CD4-positive, alpha-beta T cell (primary cell): Measurements from ENCODE around the gene LEFTY1. TPM values are rescaled to one million over a fixed set of nuclear protein-coding genes. Genes with fewer than 3 reads are reported as not detected.
"Not testable (repeated sequence)": the region's sequence is repeated elsewhere in the genome, so short reads cannot be mapped to it uniquely, and the experiment has no call there.

ENCODE experiments used
- ATAC-seq: fragments of 200-7000 bp; cut with Tn5 transposase; one replicate; pipeline ENCODE4 v1.10.0; 2022; ENCODE audit warnings: mild to moderate bottlenecking; ENCODE audit not compliant: poor library complexity
- CTCF ChIA-PET: fragments of 350-600 bp; sonication (Branson Sonifier 250); formaldehyde crosslinking; loops from one replicate; lab custom pipeline; 2021; ENCODE audit warnings: antibody characterized with exemption, inconsistent platforms; lab: Charles Lee
- POLR2A ChIA-PET: fragments of 350-600 bp; sonication (Branson Sonifier 250); formaldehyde crosslinking; loops from one replicate; lab custom pipeline; 2021; ENCODE audit warnings: antibody characterized with exemption, inconsistent platforms; lab: Charles Lee
- DNase-seq, 14 experiments: peaks; one replicate each; pipeline ENCODE4 v3.0.0-alpha.2; 2013 to 2020; ENCODE audit warnings: mixed read lengths in 2 of 14
- H3K27ac ChIP-seq, 2 donors: one replicate each; pipeline versions ENCODE4 v1.5.1 to v1.7.0; 2013; ENCODE audit warnings: low read length in 2 of 2, low read depth in 1 of 2, mild to moderate bottlenecking in 1 of 2
- H3K27me3 ChIP-seq, 2 experiments: 1 replicate in 1 of 2; 2 replicates in 1 of 2; pipeline versions ENCODE4 v1.6.1 to v1.7.0; 2013; ENCODE audit warnings: low read length in 2 of 2, control low read depth in 1 of 2, mild to moderate bottlenecking in 1 of 2, moderate library complexity in 1 of 2; ENCODE audit not compliant: insufficient read depth in 2 of 2, control insufficient read depth in 1 of 2
- H3K36me3 ChIP-seq: one replicate; pipeline ENCODE4 v1.6.1; 2013; ENCODE audit warnings: low read length, control low read depth; ENCODE audit not compliant: insufficient read depth
- H3K4me1 ChIP-seq: one replicate; pipeline ENCODE4 v1.6.1; 2013; ENCODE audit warnings: low read length, control low read depth; ENCODE audit not compliant: insufficient read depth
- H3K4me3 ChIP-seq: one replicate; pipeline ENCODE4 v1.5.1; 2013; ENCODE audit warnings: mild to moderate bottlenecking, low read length, moderate library complexity
- H3K9me3 ChIP-seq, 2 experiments: 1 replicate in 1 of 2; 2 replicates in 1 of 2; pipeline versions ENCODE4 v1.6.1 to v1.7.0; 2013; ENCODE audit warnings: low read length in 2 of 2, mild to moderate bottlenecking in 2 of 2, control low read depth in 1 of 2, moderate library complexity in 1 of 2; ENCODE audit not compliant: control insufficient read depth in 1 of 2, insufficient read depth in 1 of 2
- H3K27ac Mint-ChIP-seq: one replicate; pipeline ENCODE4 v1.8.0; 2020; ENCODE audit warnings: mixed read lengths
- H3K27me3 Mint-ChIP-seq: one replicate; pipeline ENCODE4 v1.8.0; 2021; ENCODE audit warnings: mixed read lengths
- H3K36me3 Mint-ChIP-seq: one replicate; pipeline ENCODE4 v1.8.0; 2021; ENCODE audit warnings: low read depth, mixed read lengths
- H3K4me1 Mint-ChIP-seq: one replicate; pipeline ENCODE4 v1.8.0; 2021; ENCODE audit warnings: low read depth, mixed read lengths
- H3K4me3 Mint-ChIP-seq: one replicate; pipeline ENCODE4 v1.8.0; 2020; ENCODE audit warnings: mild to moderate bottlenecking, mixed read lengths
- H3K9me3 Mint-ChIP-seq: one replicate; pipeline ENCODE4 v1.8.0; 2020; ENCODE audit warnings: mixed read lengths
- intact Hi-C, 2 experiments: fragments of 100-400 bp; cut with DNase I in 1 of 2; cut with micrococcal nuclease in 1 of 2; formaldehyde crosslinking; loops; one replicate each; pipeline versions ENCODE4 v1.15.1 to v1.9.0; 2023 to 2025; cut with DNase I, micrococcal nuclease
- total RNA-seq, 174 experiments: library from RNA in 2 of 174; stranded (reverse) in 2 of 174; gene quantifications; one replicate each; pipeline ENCODE4 v1.2.3 and lab custom pipeline; 2021 to 2026
- TF ChIP-seq, protein P1 (sequence below): fragments of 200-600 bp; IDR thresholded peaks from one replicate; pipeline ENCODE4 v1.8.0; 2022; ENCODE audit warnings: antibody characterized with exemption, mild to moderate bottlenecking

The LEFTY1 gene
- total RNA-seq, 2 experiments from 2014 or later = not detected

DNA sequence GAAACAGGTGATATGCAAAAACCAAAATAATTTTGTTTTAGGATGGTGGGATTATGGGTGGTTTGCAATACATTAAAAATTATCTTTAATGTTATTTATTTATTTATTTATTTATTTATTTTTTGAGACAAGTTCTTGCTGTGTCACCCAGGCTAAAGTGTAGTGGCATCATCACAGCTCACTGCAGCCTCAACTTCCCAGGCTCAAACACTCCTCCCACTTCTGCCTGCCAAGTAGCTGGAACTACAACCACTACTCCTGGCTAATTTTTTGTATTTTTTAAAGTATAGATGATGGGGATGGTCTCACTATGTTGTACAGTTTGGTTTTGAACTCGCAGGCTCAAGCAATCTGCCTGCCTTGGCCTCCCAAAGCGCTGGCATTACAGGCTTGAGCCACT, 41.6 kb upstream of the LEFTY1 start:
- CTCF ChIA-PET = interaction anchor here (1.2 kb wide), 1 partner anchor 456 kb away, joined by 3 read pairs; no protein-coding TSS in a partner anchor
- Histone ChIP-seq H3K9me3 (no peaks in the 10 kb centered on the region), H3K27me3 (no peaks in the 10 kb centered on the region), H3K27ac (no peak overlapping the region), H3K4me1 (peaks cover 31% of the 10 kb centered on the region), H3K36me3 (no peaks in the 10 kb centered on the region), H3K4me3 (no peak overlapping the region)
- no peak for ATAC-seq
- TF ChIP-seq, protein P1, sequence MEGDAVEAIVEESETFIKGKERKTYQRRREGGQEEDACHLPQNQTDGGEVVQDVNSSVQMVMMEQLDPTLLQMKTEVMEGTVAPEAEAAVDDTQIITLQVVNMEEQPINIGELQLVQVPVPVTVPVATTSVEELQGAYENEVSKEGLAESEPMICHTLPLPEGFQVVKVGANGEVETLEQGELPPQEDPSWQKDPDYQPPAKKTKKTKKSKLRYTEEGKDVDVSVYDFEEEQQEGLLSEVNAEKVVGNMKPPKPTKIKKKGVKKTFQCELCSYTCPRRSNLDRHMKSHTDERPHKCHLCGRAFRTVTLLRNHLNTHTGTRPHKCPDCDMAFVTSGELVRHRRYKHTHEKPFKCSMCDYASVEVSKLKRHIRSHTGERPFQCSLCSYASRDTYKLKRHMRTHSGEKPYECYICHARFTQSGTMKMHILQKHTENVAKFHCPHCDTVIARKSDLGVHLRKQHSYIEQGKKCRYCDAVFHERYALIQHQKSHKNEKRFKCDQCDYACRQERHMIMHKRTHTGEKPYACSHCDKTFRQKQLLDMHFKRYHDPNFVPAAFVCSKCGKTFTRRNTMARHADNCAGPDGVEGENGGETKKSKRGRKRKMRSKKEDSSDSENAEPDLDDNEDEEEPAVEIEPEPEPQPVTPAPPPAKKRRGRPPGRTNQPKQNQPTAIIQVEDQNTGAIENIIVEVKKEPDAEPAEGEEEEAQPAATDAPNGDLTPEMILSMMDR = no peak
- POLR2A ChIA-PET = interaction anchor here (0.5 to 2.8 kb wide), 2 partner anchors 133 to 153 kb away, joined by 3 to 10 read pairs; partner anchors contain the start of gene SRP9
- Mint-ChIP-seq H3K9me3 (no peaks in the 10 kb centered on the region), H3K27me3 (no peaks in the 10 kb centered on the region), H3K36me3 (no peaks in the 10 kb centered on the region), H3K4me3 (no peak overlapping the region), H3K27ac (peak overlapping the region; percentile 33), H3K4me1 (peaks cover 25% of the 10 kb centered on the region)
- no peak for DNase-seq
- intact Hi-C loops = no loop called here

- Mint-ChIP-seq H3K27ac (peak overlapping the region; percentile 88), H3K4me1 (peaks cover 25% of the 10 kb centered on the region)
- H3K27me3 ChIP-seq, DNase-seq, H3K4me3 Mint-ChIP-seq, H3K36me3 ChIP-seq, H3K36me3 Mint-ChIP-seq, H3K27ac ChIP-seq, ATAC-seq, intact Hi-C loops, H3K9me3 ChIP-seq, H3K27me3 Mint-ChIP-seq, H3K4me3 ChIP-seq, H3K9me3 Mint-ChIP-seq: not testable (repeated sequence)
- peaks cover 37% of the 10 kb centered on the region for H3K4me1 ChIP-seq
- ChIA-PET POLR2A (interaction anchor here (0.6 to 2.8 kb wide), 7 partner anchors 9 to 485 kb away, joined by 3 to 14 read pairs (median 4); partner anchors contain the start of genes SDE2, SRP9 and TMEM63A), CTCF (interaction anchor here (0.6 to 1.2 kb wide), 3 partner anchors 58 to 455 kb away, joined by 3 read pairs; partner anchors contain the start of gene SRP9)
Measured at GRCh38 chr1:225929462-225929861, 40.5 kb upstream of the LEFTY1 start.

DNA sequence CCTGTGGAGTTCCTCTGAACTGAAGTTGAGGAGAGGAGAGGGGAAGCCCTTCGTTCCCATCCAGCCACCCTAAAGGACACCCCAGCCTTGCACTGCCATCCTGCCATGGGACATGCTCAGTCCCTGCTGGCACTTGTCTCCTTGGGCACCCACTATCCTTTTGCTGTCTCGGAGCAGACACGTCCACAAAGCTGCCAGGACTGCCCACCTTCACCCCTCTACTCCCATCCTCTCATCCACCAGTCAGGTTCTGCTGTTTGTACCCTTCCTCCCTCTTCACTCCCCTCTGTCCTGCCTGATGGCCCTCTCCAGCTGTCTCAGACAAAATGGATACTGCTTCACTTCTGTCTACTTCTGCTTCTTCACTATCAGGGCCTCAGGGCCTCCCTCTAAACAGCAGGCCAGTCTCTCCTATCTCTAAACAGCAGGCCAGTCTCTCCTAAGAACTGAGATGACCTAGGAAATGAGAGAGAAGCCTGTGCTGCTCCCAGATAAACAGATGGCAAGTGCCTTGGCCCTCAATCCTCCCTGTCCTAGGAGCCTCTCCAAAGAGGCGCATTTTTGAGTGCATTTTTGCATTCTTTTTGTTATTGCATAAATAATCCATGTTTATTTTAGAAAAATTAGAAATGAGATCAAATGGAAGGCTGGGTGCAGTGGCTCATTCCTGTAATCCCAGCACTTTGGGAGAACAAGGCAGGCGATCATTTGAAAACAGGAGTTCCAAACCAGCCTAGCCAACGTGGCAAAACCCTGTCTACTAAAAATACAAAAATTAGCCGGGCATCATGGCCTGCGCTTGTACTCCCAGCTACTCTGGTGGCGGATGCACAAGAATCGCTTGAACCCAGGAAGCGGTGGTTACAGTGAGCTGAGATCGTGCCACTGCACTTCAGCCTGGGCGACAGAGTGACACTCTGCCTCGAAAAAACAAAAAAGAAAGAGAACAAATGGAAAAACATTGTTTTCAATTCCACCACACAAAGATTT, 39.5 kb upstream of the LEFTY1 start:
- TF ChIP-seq, protein P1 = no peak
- intact Hi-C loops = no loop called here
- ChIA-PET CTCF (no interaction called here), POLR2A (interaction anchor here (0.6 to 2.8 kb wide), 6 partner anchors 16 to 484 kb away, joined by 3 to 14 read pairs (median 7); partner anchors contain the start of genes SDE2, SRP9 and TMEM63A)
- Mint-ChIP-seq H3K9me3 (no peaks in the 10 kb centered on the region), H3K27ac (peak overlapping the region; percentile 88), H3K4me3 (peak overlapping the region; percentile 42), H3K27me3 (no peaks in the 10 kb centered on the region), H3K4me1 (peaks cover 31% of the 10 kb centered on the region), H3K36me3 (peaks cover 7% of the 10 kb centered on the region)
- Histone ChIP-seq H3K27ac (peak overlapping the region; percentile 15 to 51), H3K4me3 (no peak overlapping the region), H3K9me3 (no peaks in the 10 kb centered on the region), H3K27me3 (no peaks in the 10 kb centered on the region), H3K36me3 (no peaks in the 10 kb centered on the region), H3K4me1 (peaks cover 41% of the 10 kb centered on the region)
- DNase-seq = peak in 7 of 14 experiments; percentile 22 to 58 (median 35)
- ATAC-seq = no peak
